Breast epithelium (tissue), 3 donors: ENCODE results near the gene PIAS1.

Experiments
- POLR2A ChIP-seq: fragments of 450-650 bp; IDR thresholded peaks from one replicate; pipeline ENCODE4 v1.6.1; 2016; ENCODE audit warnings: antibody characterized with exemption, mild to moderate bottlenecking, moderate library complexity
- POLR2AphosphoS5 ChIP-seq, 3 donors: sonication (generic); formaldehyde crosslinking; IDR thresholded peaks; one replicate each; pipeline ENCODE4 v1.6.1; 2017; ENCODE audit warnings: antibody characterized with exemption in 3 of 3
- TF ChIP-seq, protein P1 (sequence below), 3 donors: fragments of 450-650 bp; IDR thresholded peaks; one replicate each; pipeline ENCODE4 v1.5.1; 2016 to 2017; ENCODE audit warnings: antibody characterized with exemption in 3 of 3, mild to moderate bottlenecking in 3 of 3, moderate library complexity in 3 of 3

DNA sequence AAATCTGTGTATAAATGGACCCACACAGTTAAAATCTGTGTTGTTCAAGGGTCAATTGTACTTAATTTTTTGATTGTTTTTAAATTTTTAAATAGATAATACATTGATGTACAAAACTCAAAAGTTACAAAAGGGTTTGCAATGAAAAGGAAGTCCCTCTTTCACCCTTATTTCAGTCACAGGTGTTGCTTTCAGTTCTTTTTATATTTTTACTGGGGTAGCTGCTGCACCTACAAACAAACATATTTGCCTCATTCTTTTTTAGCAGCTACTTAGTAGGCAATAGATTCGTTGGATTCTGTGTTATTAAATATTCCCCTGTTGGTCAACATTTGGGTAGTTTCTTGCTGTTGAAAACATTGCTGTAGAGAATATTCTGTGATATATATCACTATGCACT is 44.4 kb downstream of the PIAS1 start:
- TF ChIP-seq, protein P1, sequence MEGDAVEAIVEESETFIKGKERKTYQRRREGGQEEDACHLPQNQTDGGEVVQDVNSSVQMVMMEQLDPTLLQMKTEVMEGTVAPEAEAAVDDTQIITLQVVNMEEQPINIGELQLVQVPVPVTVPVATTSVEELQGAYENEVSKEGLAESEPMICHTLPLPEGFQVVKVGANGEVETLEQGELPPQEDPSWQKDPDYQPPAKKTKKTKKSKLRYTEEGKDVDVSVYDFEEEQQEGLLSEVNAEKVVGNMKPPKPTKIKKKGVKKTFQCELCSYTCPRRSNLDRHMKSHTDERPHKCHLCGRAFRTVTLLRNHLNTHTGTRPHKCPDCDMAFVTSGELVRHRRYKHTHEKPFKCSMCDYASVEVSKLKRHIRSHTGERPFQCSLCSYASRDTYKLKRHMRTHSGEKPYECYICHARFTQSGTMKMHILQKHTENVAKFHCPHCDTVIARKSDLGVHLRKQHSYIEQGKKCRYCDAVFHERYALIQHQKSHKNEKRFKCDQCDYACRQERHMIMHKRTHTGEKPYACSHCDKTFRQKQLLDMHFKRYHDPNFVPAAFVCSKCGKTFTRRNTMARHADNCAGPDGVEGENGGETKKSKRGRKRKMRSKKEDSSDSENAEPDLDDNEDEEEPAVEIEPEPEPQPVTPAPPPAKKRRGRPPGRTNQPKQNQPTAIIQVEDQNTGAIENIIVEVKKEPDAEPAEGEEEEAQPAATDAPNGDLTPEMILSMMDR (IDR thresholded peaks at IDR 0.05): no peak
- TF ChIP-seq POLR2A (no peak), POLR2AphosphoS5 (IDR thresholded peaks at IDR 0.05) (no peak)
